HEK293 (cell line): ENCODE data around the gene ZFTA.

Experiments
- CTCF ChIP-seq: fragments of 450-650 bp; formaldehyde crosslinking; IDR thresholded peaks from 2 replicates; pipeline ENCODE4 v1.5.1; 2016; ENCODE audit warnings: missing biosample characterization, missing genetic modification characterization
- ZNF571 ChIP-seq: fragments of 450-650 bp; formaldehyde crosslinking; IDR thresholded peaks from 2 replicates; pipeline ENCODE4 v1.5.0; 2017; ENCODE audit warnings: missing biosample characterization, missing genetic modification characterization

DNA sequence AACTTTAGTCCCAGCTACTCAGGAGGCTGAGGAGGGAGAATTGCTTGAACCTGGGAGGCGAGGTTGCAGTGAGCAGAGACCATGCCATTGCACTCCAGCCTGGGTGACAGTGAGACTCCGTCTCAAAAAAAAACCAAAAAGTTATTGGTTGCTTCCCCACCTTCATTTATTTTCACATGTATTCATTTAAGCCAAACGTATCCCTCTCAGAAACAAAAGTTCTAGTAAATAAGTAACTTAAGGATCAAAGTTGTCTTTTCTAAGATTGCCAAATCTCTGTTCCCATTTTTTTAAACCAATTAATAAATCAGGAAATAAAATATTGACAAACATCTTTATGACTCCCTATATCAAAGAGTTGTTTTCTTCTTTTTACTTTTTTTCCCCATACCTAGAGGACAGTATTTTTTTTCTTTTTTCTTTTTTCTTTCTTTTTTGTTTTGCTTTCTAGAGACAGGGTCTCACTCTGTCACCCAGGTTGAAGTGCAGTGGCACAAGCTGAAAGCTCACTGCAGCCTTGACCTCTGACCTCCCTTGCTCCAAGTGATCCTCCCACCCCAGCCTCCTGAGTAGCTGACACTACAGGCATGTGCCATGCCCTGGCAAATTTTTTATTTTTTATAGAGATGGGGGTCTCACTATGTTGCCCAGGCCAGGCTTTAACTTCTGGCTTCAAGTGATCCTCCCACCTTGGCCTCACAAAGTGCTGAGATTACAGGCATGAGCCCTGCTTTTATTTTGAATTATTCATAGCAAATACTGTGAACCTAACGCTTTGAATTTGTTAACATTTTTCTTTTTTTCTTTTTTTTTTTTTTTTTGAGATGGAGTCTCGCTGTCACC lies 11.4 kb downstream of the ZFTA start:
- TF ChIP-seq ZNF571 (no peak), CTCF (tag by site-specific recombination) (no peak)
